Measurements from ENCODE around the gene KIRREL3. TPM values are rescaled to one million over a fixed set of nuclear protein-coding genes. Genes with fewer than 3 reads are reported as not detected.

Gene KIRREL3
- total and polyA plus RNA-seq, 3 donors from 2014 or later, result 1.0 to 1.1 (median 1.1) TPM

GRCh38 chr11:126630893-126631798 lies 369.4 kb downstream of the KIRREL3 start:
- no peak overlapping the region for H3K27ac ChIP-seq
- H3K4me1 ChIP-seq, result no peaks in the 10 kb centered on the region
- no peak for DNase-seq
- TF ChIP-seq, protein P1, sequence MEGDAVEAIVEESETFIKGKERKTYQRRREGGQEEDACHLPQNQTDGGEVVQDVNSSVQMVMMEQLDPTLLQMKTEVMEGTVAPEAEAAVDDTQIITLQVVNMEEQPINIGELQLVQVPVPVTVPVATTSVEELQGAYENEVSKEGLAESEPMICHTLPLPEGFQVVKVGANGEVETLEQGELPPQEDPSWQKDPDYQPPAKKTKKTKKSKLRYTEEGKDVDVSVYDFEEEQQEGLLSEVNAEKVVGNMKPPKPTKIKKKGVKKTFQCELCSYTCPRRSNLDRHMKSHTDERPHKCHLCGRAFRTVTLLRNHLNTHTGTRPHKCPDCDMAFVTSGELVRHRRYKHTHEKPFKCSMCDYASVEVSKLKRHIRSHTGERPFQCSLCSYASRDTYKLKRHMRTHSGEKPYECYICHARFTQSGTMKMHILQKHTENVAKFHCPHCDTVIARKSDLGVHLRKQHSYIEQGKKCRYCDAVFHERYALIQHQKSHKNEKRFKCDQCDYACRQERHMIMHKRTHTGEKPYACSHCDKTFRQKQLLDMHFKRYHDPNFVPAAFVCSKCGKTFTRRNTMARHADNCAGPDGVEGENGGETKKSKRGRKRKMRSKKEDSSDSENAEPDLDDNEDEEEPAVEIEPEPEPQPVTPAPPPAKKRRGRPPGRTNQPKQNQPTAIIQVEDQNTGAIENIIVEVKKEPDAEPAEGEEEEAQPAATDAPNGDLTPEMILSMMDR (IDR thresholded peaks at IDR 0.05), result no peak
- TF ChIP-seq POLR2A (IDR thresholded peaks at IDR 0.05), result no peak
- no peaks in the 10 kb centered on the region for H3K27me3 ChIP-seq
- WGBS, 2 donors, result 84 to 94% methylated on average over 10 of the region's 10 CpGs
- H3K4me3 ChIP-seq, result no peak overlapping the region
- H3K9me3 ChIP-seq, result no peaks in the 10 kb centered on the region
- no peaks in the 10 kb centered on the region for H3K36me3 ChIP-seq (ENCODE audit: low read depth, missing control alignments)
- intact Hi-C loops (cut with DNase I; ENCODE audit: low total_unique reads), result no loop called here

- Histone ChIP-seq H3K27me3 (no peaks in the 10 kb centered on the region), H3K27ac (no peak overlapping the region), H3K36me3 (ENCODE audit: low read depth, missing control alignments) (no peaks in the 10 kb centered on the region), H3K4me3 (no peak overlapping the region), H3K4me1 (no peaks in the 10 kb centered on the region), H3K9me3 (no peaks in the 10 kb centered on the region)
- no peak for TF ChIP-seq POLR2A (IDR thresholded peaks at IDR 0.05)
- TF ChIP-seq, protein P1 (IDR thresholded peaks at IDR 0.05), result no peak
- WGBS, 2 donors, result 94 to 100% methylated on average over 3 of the region's 3 CpGs
- intact Hi-C loops (cut with DNase I; ENCODE audit: low total_unique reads), result no loop called here
- DNase-seq, result no peak
Measured at GRCh38 chr11:126630488-126630887, 370.1 kb downstream of the KIRREL3 start.

- 49 to 69% methylated on average over 12 to 13 of the region's 13 CpGs for WGBS, 2 donors
- intact Hi-C loops (cut with DNase I; ENCODE audit: low total_unique reads), result no loop called here
- TF ChIP-seq, protein P1 (IDR thresholded peaks at IDR 0.05), result no peak
- no peak for TF ChIP-seq POLR2A (IDR thresholded peaks at IDR 0.05)
- H3K4me1 ChIP-seq, result no peaks in the 10 kb centered on the region
- H3K4me3 ChIP-seq, result no peak overlapping the region
- no peaks in the 10 kb centered on the region for H3K9me3 ChIP-seq
- no peaks in the 10 kb centered on the region for H3K27me3 ChIP-seq
- no peaks in the 10 kb centered on the region for H3K36me3 ChIP-seq (ENCODE audit: low read depth, missing control alignments)
- H3K27ac ChIP-seq, result no peak overlapping the region
- no peak for DNase-seq
Measured at GRCh38 chr11:126628790-126629621, 371.6 kb downstream of the KIRREL3 start.

- H3K27me3 ChIP-seq, result no peaks in the 10 kb centered on the region
- no peak overlapping the region for H3K27ac ChIP-seq
- H3K36me3 ChIP-seq (ENCODE audit: low read depth, missing control alignments), result no peaks in the 10 kb centered on the region
- H3K9me3 ChIP-seq, result no peaks in the 10 kb centered on the region
- DNase-seq, result no peak
- no peaks in the 10 kb centered on the region for H3K4me1 ChIP-seq
- no peak overlapping the region for H3K4me3 ChIP-seq
- intact Hi-C loops (cut with DNase I; ENCODE audit: low total_unique reads), result no loop called here
- TF ChIP-seq, protein P1 (IDR thresholded peaks at IDR 0.05), result no peak
- no peak for TF ChIP-seq POLR2A (IDR thresholded peaks at IDR 0.05)
- WGBS, 2 donors, result 63 to 79% methylated on average over 1 of the region's 1 CpG
Measured at GRCh38 chr11:126628450-126628789, 372.1 kb downstream of the KIRREL3 start.

Measured in testis (tissue), 3 donors.